ENCODE data around the gene GALNT15. TPM values are rescaled to one million over a fixed set of nuclear protein-coding genes. Genes with fewer than 3 reads are reported as not detected.

GALNT15 gene
- total and polyA plus RNA-seq, 4 donors, result 2.8 to 9.7 (median 7.6) TPM

DNA sequence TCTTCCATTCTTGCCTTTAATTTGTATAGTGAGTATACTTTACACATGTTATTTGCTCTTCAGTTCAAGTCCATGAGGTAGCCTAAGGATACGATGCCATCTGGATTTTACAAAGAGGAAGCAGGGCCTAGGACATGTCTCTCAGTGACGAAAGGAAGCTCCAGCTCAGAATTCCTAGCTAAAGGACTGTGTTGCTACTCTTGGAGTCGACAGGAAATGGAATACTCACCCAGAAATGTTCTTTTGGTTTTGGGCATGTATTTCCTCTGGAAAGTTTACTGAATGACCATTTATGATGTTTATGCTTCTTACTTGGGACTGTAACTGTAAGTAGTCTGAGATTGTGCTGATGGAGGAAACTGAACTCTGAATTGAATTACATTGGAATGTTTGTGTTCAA is 103.0 kb downstream of the GALNT15 start:
- 88 to 89% methylated on average over 3 of the region's 3 CpGs for WGBS, 2 donors
- no peak overlapping the region for H3K4me3 ChIP-seq
- ATAC-seq (ENCODE audit: insufficient read depth, low FRiP score) (no peak), DNase-seq (no peak)
- no peaks in the 10 kb centered on the region for H3K27me3 ChIP-seq (ENCODE audit: control insufficient read depth in 3 of 3, insufficient read depth in 3 of 3, low read length in 2 of 3)
- no peak overlapping the region for H3K9ac ChIP-seq (ENCODE audit: insufficient read depth in 1 of 2, low read length in 2 of 2)
- H3K27ac ChIP-seq (ENCODE audit: low read depth in 1 of 2, low read length in 1 of 2), result no peak overlapping the region
- TF ChIP-seq, protein P1, sequence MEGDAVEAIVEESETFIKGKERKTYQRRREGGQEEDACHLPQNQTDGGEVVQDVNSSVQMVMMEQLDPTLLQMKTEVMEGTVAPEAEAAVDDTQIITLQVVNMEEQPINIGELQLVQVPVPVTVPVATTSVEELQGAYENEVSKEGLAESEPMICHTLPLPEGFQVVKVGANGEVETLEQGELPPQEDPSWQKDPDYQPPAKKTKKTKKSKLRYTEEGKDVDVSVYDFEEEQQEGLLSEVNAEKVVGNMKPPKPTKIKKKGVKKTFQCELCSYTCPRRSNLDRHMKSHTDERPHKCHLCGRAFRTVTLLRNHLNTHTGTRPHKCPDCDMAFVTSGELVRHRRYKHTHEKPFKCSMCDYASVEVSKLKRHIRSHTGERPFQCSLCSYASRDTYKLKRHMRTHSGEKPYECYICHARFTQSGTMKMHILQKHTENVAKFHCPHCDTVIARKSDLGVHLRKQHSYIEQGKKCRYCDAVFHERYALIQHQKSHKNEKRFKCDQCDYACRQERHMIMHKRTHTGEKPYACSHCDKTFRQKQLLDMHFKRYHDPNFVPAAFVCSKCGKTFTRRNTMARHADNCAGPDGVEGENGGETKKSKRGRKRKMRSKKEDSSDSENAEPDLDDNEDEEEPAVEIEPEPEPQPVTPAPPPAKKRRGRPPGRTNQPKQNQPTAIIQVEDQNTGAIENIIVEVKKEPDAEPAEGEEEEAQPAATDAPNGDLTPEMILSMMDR (IDR thresholded peaks at IDR 0.05; ENCODE audit: control extremely low read depth, extremely low read depth), result no peak
- H3K36me3 ChIP-seq (ENCODE audit: control insufficient read depth in 4 of 4, insufficient read depth in 4 of 4, low read length in 4 of 4), result peaks cover 3 to 9% (median 4%) of the 10 kb centered on the region in 4 donors
- H3K4me1 ChIP-seq (ENCODE audit: control insufficient read depth in 5 of 5, insufficient read depth in 5 of 5, low read length in 5 of 5), result peaks cover 0 to 12% (median 0%) of the 10 kb centered on the region in 5 donors
- H3K9me3 ChIP-seq (ENCODE audit: control insufficient read depth in 4 of 4, insufficient read depth in 3 of 4, low read length in 3 of 4), result no peaks in the 10 kb centered on the region

DNA sequence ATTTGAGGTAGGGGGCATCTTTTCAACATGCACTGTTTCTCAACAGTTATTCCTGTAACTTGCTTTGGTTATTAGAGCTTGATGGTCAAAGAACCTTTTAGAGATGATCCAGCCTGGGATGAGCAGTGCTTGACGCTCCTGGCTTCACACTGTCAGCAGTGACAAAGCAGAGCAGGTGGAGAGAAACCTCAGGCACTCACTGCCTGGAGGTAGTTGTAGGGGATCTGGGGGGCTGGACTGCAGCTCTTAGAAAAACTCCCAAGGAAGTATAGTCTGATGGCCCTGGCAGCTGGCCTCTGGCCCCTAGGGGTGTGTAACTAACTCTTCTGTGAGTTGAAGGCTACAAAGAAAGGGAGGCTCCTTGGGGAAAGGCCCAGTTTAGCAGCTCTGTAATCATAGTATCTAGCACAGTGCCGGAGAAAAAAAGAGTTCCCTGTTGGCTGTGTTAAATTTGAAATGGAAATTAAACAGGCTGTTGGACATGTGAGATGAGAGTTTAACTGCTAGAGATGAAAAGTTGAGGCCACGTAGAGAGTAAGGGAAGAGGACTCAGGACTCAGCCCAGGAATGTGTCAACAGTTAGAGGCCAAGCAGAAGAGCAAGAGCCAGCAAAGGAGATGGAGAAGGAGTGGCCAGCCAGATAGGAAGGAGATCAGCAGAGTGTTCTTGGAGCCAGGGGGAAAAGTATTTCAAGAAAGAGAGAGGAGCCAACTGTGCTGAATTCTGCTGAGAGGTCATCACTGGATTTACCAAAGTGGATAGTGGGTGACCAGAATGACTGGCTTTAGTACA is 104.7 kb downstream of the GALNT15 start:
- Histone ChIP-seq H3K4me3 (no peak overlapping the region), H3K4me1 (ENCODE audit: control insufficient read depth in 5 of 5, insufficient read depth in 5 of 5, low read length in 5 of 5) (peaks cover 0 to 12% (median 0%) of the 10 kb centered on the region in 5 donors), H3K9ac (ENCODE audit: insufficient read depth in 1 of 2, low read length in 2 of 2) (no peak overlapping the region), H3K9me3 (ENCODE audit: control insufficient read depth in 4 of 4, insufficient read depth in 3 of 4, low read length in 3 of 4) (no peaks in the 10 kb centered on the region), H3K36me3 (ENCODE audit: control insufficient read depth in 4 of 4, insufficient read depth in 4 of 4, low read length in 4 of 4) (peaks cover 3 to 11% (median 6%) of the 10 kb centered on the region in 4 donors), H3K27ac (ENCODE audit: low read depth in 1 of 2, low read length in 1 of 2) (no peak overlapping the region), H3K27me3 (ENCODE audit: control insufficient read depth in 3 of 3, insufficient read depth in 3 of 3, low read length in 2 of 3) (no peaks in the 10 kb centered on the region)
- WGBS, 2 donors, result 83 to 88% methylated on average over 3 of the region's 3 CpGs
- TF ChIP-seq, protein P1 (IDR thresholded peaks at IDR 0.05; ENCODE audit: control extremely low read depth, extremely low read depth), result no peak
- no peak for DNase-seq
- no peak for ATAC-seq (ENCODE audit: insufficient read depth, low FRiP score)

DNA sequence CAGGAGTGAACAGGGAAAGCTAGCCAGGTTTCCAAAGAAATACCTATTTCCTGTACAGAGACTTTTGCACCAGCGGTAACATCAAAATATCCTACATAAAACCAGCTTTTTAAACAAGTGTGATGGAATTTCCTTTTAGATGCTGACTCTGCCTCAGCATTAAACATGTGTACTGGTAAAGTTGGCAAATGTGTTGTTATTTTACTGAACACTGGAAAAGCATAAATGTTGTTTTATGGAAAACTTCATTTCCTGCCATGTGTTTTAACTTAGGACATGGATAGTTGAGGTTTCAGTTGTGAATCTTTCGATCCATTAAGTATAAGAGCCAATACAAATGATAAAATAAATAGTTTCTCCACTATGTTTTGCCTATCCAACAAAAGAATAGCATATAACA is 106.2 kb downstream of the GALNT15 start:
- no peaks in the 10 kb centered on the region for H3K27me3 ChIP-seq (ENCODE audit: control insufficient read depth in 3 of 3, insufficient read depth in 3 of 3, low read length in 2 of 3)
- H3K27ac ChIP-seq (ENCODE audit: low read depth in 1 of 2, low read length in 1 of 2), result no peak overlapping the region
- ATAC-seq (ENCODE audit: insufficient read depth, low FRiP score) (no peak), DNase-seq (no peak)
- peaks cover 0 to 12% (median 0%) of the 10 kb centered on the region in 5 donors for H3K4me1 ChIP-seq (ENCODE audit: control insufficient read depth in 5 of 5, insufficient read depth in 5 of 5, low read length in 5 of 5)
- WGBS, 2 donors, result 93% methylated on average over 2 of the region's 2 CpGs
- no peak overlapping the region for H3K4me3 ChIP-seq
- H3K9me3 ChIP-seq (ENCODE audit: control insufficient read depth in 4 of 4, insufficient read depth in 3 of 4, low read length in 3 of 4), result no peaks in the 10 kb centered on the region
- TF ChIP-seq, protein P1 (IDR thresholded peaks at IDR 0.05; ENCODE audit: control extremely low read depth, extremely low read depth), result no peak
- H3K9ac ChIP-seq (ENCODE audit: insufficient read depth in 1 of 2, low read length in 2 of 2), result no peak overlapping the region
- peaks cover 0 to 8% (median 6%) of the 10 kb centered on the region in 4 donors for H3K36me3 ChIP-seq (ENCODE audit: control insufficient read depth in 4 of 4, insufficient read depth in 4 of 4, low read length in 4 of 4)

Other genes starting within 250 kb of the GALNT15 start
- gene DPH3, start 90.3 kb downstream of the GALNT15 start, total RNA-seq, result 10 to 100 TPM; 11.7 to 22.0 TPM
- gene DPH3, start 90.3 kb downstream of the GALNT15 start, polyA plus RNA-seq, result 10 to 100 TPM; 13.9 to 18.7 TPM
- gene OXNAD1, start 90.5 kb downstream of the GALNT15 start, total RNA-seq, result 10 to 100 TPM; 11.8 to 23.4 TPM
- 1 to 10 TPM; 4.4 to 7.0 TPM for gene OXNAD1, start 90.5 kb downstream of the GALNT15 start, polyA plus RNA-seq

Data from lung (tissue), 12 donors.